T-helper 1 cell treated with Interleukin-12 subunit alpha and Interleukin-12 subunit beta and Interleukin-4 antibody, amounts not matched to agents 30 μg/mL and 1 μg/mL, for 36 hours (primary cell): Measurements from ENCODE around the gene CCDC200.
A peak's percentile ranks its signal among the peaks of the same experiment; 100 is the strongest.
"Not testable (repeated sequence)": the region's sequence is repeated elsewhere in the genome, so short reads cannot be mapped to it uniquely, and the experiment has no call there.

Experiments used
- H3K27ac Mint-ChIP-seq: one replicate; pipeline ENCODE4 v1.8.0; 2021; ENCODE audit warnings: mild to moderate bottlenecking, mixed read lengths
- H3K27me3 Mint-ChIP-seq: one replicate; pipeline ENCODE4 v1.8.0; 2021; ENCODE audit warnings: low read depth, mixed read lengths
- H3K36me3 Mint-ChIP-seq: one replicate; pipeline ENCODE4 v1.8.0; 2021; ENCODE audit warnings: low read depth, mixed read lengths
- H3K4me1 Mint-ChIP-seq: one replicate; pipeline ENCODE4 v1.8.0; 2021; ENCODE audit warnings: low read depth, mixed read lengths
- H3K4me3 Mint-ChIP-seq: one replicate; pipeline ENCODE4 v1.8.0; 2021; ENCODE audit warnings: mild to moderate bottlenecking, moderate library complexity, mixed read lengths
- H3K9me3 Mint-ChIP-seq: one replicate; pipeline ENCODE4 v1.8.0; 2021; ENCODE audit warnings: mixed read lengths

The CCDC200 gene

DNA sequence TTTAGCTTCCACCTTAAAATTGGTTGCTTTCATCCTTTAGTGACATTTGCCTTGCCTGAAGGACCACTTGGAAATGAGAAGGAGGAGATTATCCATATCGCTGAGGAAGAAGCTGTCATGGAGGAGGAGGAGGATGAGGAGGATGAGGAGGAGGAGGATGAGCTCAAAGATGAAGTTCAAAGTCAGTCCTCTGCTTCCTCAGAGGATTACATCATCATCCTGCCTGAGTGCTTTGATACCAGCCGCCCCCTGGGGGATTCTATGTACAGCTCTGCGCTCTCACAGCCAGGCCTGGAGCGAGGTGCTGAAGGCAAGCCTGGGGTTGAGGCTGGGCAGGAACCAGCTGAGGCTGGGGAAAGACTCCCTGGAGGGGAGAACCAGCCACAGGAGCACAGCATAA is 28.3 kb downstream of the CCDC200 start:
- no peak overlapping the region for H3K4me3 Mint-ChIP-seq
- peaks cover 58% of the 10 kb centered on the region for H3K36me3 Mint-ChIP-seq
- no peak overlapping the region for H3K27ac Mint-ChIP-seq
- H3K27me3 Mint-ChIP-seq = no peaks in the 10 kb centered on the region
- H3K4me1 Mint-ChIP-seq = peaks cover 2% of the 10 kb centered on the region
- H3K9me3 Mint-ChIP-seq = no peaks in the 10 kb centered on the region

DNA sequence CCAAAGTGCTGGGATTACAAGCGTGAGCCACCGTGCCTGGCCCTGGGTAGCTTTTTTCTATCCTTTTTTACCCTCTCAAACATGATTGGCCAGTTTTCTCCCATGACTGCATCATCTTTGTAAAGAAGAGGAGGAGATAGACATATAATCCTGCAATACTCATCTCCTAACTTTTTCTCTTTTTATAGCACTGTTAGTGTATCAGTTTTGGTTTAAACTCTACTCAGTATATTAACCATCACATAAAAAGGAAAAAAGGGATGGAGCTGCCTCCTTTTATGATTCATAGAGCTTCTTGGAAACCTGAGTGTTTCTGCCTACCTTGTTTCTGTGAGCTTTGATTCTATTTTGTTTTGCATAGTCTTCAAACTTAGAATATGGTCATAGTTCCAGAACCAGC is 28.8 kb downstream of the CCDC200 start:
- Mint-ChIP-seq H3K4me3 (no peak overlapping the region), H3K27ac (no peak overlapping the region), H3K4me1 (peaks cover 2% of the 10 kb centered on the region), H3K27me3 (no peaks in the 10 kb centered on the region), H3K9me3 (no peaks in the 10 kb centered on the region), H3K36me3 (peaks cover 60% of the 10 kb centered on the region)

DNA sequence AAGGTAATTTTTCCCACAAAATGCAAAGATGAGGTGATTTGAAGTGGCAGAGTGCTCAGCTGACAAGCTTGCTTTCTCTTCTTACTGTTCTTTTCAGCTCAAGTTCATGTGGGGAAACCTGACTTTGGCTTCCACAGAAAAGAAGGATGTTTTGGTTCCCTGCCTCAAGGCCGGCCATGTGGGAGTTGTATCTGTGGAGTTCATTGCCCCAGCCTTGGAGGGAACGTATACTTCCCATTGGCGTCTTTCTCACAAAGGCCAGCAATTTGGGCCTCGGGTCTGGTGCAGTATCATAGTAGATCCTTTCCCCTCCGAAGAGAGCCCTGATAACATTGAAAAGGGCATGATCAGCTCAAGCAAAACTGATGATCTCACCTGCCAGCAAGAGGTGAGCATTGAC is 35.2 kb downstream of the CCDC200 start:
- no peak overlapping the region for H3K27ac Mint-ChIP-seq
- H3K36me3 Mint-ChIP-seq = peaks cover 64% of the 10 kb centered on the region
- H3K4me1 Mint-ChIP-seq = no peaks in the 10 kb centered on the region

DNA sequence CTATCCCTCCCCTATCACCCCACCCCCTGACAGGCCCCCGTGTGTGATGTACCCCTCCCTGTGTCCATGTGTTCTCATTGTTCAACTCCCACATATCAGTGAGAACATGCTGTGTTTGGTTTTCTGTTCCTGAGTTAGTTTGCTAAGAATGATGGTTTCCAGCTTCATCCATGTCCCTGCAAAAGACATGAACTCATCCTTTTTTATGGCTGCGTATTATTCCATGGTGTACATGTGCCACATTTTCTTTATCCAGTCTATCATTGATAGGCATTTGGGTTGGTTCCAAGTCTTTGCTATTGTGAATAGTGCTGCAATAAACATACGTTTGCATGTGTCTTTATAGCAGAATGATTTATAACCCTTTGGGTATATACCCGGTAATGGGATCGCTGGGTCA is 41.8 kb downstream of the CCDC200 start:
- H3K36me3 Mint-ChIP-seq = peaks cover 35% of the 10 kb centered on the region
- not testable (repeated sequence) for H3K27ac Mint-ChIP-seq, H3K4me3 Mint-ChIP-seq

More for the DNA sequence above, 35.2 kb downstream of the CCDC200 start:
- H3K27me3 Mint-ChIP-seq = no peaks in the 10 kb centered on the region
- H3K9me3 Mint-ChIP-seq = no peaks in the 10 kb centered on the region
- H3K4me3 Mint-ChIP-seq = no peak overlapping the region

DNA sequence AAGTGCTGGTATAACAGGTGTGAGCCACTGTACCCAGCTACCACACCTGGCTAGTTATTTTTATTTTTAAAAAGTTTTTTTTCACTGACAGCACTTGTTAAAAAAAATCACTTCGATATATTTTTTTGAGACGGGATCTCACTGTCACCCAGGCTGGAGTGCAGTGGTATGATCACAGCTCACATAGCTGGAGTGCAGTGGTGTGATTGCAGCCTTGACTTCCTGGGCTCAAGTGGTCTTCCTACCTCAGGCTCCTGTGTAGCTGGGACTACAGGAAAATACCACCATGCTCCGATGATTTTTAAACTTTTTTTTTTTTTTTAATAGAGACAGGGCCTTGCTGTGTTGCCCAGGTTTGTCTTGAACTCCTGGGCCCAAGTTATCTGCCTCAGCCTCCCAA is 44.5 kb downstream of the CCDC200 start:
- Mint-ChIP-seq H3K27me3 (no peaks in the 10 kb centered on the region), H3K9me3 (no peaks in the 10 kb centered on the region), H3K36me3 (peaks cover 13% of the 10 kb centered on the region), H3K4me1 (no peaks in the 10 kb centered on the region), H3K4me3 (no peak overlapping the region), H3K27ac (no peak overlapping the region)

More for the DNA sequence above, 41.8 kb downstream of the CCDC200 start:
- H3K4me1 Mint-ChIP-seq, H3K27me3 Mint-ChIP-seq, H3K9me3 Mint-ChIP-seq: not testable (repeated sequence)

DNA sequence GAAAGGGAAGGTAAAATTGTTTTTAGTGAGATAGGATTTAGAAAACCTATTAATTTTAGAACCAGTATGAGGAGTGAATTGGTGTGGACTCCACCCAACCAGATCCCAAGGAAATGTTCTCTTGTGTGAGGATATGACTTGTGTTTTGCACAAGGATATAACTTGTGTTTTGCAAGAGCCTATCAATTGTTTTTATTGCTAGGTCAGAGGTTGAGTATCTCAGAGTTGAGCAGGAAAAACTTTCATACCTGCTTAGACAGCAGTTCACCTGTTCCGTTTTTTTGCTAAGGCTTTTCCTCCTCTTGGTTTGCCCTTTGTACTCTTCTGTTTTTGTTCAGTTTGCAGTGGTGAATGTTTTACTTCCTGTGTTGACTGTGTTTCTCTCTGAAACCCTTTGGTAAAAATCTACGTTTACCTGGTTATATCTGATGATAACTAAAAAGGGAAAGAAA is 52.3 kb downstream of the CCDC200 start:
- Mint-ChIP-seq H3K9me3 (no peaks in the 10 kb centered on the region), H3K27ac (peak overlapping the region; percentile 82), H3K36me3 (peaks cover 23% of the 10 kb centered on the region), H3K4me1 (peaks cover 33% of the 10 kb centered on the region), H3K27me3 (no peaks in the 10 kb centered on the region), H3K4me3 (peak overlapping the region; percentile 36)

DNA sequence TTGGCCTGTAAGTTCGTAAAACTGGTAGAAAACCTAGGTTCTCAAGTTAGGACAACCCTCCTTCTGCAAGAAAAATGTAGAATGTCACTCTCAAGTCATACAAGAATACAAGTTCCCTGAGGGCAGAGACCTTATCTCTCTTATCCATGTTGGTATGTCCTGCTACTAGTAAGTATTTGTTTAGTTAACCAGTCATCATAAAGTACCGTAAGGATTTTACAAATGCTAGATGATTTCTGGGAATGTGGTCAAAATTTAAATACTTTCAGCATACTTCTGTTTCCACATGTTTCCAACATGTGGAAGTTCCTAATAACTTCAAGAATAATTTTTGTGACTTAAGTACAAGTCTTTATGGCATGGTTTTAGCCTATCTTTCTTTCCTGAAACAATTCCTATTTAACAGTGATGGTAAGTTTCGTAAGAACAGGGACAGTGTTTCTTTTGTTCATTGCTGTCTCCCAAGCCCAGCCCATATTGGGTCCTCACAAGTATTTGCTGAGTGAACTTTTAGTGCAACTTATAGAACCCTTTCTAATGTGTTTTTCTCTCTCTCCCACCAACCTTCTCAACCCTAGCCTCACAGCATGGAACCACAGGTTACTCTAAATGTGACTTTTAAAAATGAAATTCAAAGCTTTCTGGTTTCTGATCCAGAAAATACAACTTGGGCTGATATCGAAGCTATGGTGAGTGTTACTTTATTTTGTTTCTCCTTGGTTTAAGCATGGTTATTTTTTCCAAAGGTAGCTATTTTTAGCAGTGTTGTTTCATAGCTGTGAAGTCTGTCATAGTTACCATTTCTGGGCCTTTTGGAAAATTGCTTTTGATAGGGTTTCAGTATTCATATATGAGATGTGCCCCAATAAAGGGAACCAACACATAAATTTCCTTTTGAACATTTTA is 53.0 kb downstream of the CCDC200 start:
- Mint-ChIP-seq H3K27me3 (no peaks in the 10 kb centered on the region), H3K9me3 (no peaks in the 10 kb centered on the region), H3K4me1 (peaks cover 33% of the 10 kb centered on the region), H3K27ac (peak overlapping the region; percentile 66), H3K36me3 (peaks cover 23% of the 10 kb centered on the region), H3K4me3 (peak overlapping the region; percentile 8)

DNA sequence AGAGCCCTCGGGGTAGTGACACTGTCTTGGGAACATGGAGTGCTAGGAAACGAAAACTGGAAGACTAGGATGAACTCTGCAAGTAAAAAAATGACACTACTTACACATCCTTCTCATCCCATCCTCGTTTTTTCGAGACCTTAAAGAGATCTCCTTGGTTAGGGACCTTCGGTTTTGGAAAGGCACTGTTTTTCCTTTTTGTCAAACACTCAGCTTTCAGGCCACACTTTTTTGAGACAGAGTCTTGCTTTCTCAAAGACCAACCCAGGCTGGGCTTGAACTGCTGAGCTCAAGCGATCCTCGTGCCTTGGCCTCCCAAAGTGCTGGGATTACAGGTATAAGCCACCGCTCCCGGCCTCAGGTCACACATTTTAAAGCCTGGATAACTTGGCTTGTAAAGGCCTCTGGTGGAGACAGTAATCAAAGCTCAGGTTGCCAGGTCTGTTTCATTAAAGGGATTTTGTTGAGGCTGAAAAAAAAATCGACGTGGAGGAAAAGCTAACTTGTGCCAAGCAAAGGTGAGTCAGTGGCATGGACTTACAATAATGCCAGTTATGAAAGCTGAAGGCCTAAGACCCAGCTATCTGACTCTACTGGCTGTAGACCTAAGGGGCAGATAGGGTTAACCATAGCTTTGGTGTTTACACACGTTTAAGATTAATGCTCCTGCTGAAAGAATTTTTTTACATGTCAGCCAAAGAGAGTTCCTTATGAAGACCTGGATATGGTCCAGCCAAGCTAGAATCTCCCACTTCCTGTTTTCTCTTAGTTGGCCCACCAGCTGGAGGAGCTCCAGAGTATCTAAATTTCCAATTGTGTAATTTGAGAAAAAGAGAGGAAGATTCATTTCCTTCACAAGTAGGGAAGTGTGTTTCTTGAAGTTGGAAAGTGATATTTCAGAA is 56.6 kb downstream of the CCDC200 start:
- no peak overlapping the region for H3K27ac Mint-ChIP-seq
- H3K36me3 Mint-ChIP-seq = peaks cover 15% of the 10 kb centered on the region
- H3K9me3 Mint-ChIP-seq = no peaks in the 10 kb centered on the region
- H3K4me1 Mint-ChIP-seq = peaks cover 31% of the 10 kb centered on the region
- no peaks in the 10 kb centered on the region for H3K27me3 Mint-ChIP-seq
- H3K4me3 Mint-ChIP-seq = no peak overlapping the region
